Body of pancreas (tissue), 4 donors: ENCODE data around the gene RNF187.
"Not testable (repeated sequence)": the region's sequence is repeated elsewhere in the genome, so short reads cannot be mapped to it uniquely, and the experiment has no call there.

Source experiments
- POLR2A ChIP-seq, 3 donors: fragments of 450-650 bp; IDR thresholded peaks; one replicate each; pipeline ENCODE4 v1.6.1; 2016; ENCODE audit warnings: antibody characterized with exemption in 3 of 3, mild to moderate bottlenecking in 2 of 3
- TF ChIP-seq, protein P1 (sequence below), 7 experiments: fragments of 450-650 bp in 4 of 7; fragments of 200-600 bp in 3 of 7; sonication (generic) in 3 of 7; IDR thresholded peaks; one replicate each; pipeline ENCODE4 v1.5.1; 2016 to 2019; ENCODE audit warnings: antibody characterized with exemption in 7 of 7

DNA sequence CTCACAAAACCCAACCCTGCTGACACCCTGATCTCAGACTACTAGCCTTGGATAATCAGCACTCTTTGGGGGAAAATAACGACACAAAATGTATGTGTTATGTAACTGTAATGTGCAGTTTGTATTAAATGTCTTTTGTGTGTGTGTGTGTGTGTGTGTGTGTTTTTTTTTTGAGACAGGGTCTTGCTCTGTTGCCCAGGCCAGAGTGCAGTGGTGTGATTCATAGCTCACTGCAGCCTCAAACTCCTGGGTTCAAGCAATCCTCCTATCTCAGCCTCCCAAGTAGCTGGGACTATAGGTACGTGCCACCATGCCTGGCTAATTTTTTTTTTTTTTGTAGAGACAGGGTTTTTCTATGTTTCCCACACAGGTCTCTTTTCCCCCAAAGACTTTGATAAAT, 19.0 kb upstream of the RNF187 start:
- TF ChIP-seq, protein P1, sequence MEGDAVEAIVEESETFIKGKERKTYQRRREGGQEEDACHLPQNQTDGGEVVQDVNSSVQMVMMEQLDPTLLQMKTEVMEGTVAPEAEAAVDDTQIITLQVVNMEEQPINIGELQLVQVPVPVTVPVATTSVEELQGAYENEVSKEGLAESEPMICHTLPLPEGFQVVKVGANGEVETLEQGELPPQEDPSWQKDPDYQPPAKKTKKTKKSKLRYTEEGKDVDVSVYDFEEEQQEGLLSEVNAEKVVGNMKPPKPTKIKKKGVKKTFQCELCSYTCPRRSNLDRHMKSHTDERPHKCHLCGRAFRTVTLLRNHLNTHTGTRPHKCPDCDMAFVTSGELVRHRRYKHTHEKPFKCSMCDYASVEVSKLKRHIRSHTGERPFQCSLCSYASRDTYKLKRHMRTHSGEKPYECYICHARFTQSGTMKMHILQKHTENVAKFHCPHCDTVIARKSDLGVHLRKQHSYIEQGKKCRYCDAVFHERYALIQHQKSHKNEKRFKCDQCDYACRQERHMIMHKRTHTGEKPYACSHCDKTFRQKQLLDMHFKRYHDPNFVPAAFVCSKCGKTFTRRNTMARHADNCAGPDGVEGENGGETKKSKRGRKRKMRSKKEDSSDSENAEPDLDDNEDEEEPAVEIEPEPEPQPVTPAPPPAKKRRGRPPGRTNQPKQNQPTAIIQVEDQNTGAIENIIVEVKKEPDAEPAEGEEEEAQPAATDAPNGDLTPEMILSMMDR (IDR thresholded peaks at IDR 0.05), result not testable (repeated sequence)
- TF ChIP-seq POLR2A (IDR thresholded peaks at IDR 0.05), result not testable (repeated sequence)
